Activated CD4-positive, alpha-beta T cell treated with anti-CD3 and anti-CD28 coated beads, Interleukin-2, amount 50 U/mL, for 1 hour (primary cell): ENCODE measurements around the gene KATNAL2.

Experiments
- DNase-seq: peaks from one replicate; pipeline ENCODE4 v3.0.0-alpha.2; 2020

Gene KATNAL2

GRCh38 chr18:47120428-47120827 is 203.0 kb downstream of the KATNAL2 start:
- DNase-seq, result no peak

GRCh38 chr18:47121146-47121545 is 203.7 kb downstream of the KATNAL2 start:
- no peak for DNase-seq

- DNase-seq, result no peak
Measured at GRCh38 chr18:47141289-47141688, 223.9 kb downstream of the KATNAL2 start.

DNA sequence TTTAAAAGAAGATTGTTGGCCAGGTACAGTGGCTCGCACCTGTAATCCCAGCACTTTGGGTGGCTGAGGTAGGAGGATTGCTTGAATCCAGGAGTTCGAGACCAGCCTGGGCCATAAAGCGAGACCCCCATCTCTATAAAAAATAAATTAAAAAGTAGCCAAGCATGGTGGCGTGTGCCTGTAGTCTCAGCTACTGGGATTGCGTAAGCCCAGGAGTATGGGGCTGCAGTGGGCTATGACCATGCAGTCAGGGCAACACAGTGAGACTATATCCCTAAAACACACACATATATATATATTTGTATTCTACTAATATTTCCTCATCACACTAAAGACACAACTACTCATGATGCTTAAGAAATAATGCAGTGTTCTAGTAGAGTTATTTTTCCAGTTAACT is 225.8 kb downstream of the KATNAL2 start:
- DNase-seq, result no peak

- DNase-seq, result no peak
Measured at GRCh38 chr18:47143899-47144485, 226.6 kb downstream of the KATNAL2 start.

DNA sequence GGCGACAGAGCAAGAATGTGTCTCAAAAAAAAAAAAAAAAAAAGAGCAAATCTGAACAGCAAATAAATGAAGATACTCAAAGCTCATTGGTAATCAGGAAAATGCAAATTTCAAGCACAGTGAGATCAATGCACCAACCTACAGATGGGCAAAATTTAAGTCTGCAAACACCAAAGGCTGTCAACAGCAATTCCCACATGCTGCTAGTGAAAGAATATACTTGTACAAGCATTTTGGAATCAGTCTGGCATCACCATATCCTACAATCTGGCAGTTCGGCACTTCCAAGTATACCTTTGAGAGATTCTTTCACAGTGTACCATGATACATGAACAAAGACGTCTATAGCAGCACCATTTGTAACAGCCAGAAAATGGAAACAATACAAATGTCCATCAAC is 228.8 kb downstream of the KATNAL2 start:
- DNase-seq, result no peak

DNA sequence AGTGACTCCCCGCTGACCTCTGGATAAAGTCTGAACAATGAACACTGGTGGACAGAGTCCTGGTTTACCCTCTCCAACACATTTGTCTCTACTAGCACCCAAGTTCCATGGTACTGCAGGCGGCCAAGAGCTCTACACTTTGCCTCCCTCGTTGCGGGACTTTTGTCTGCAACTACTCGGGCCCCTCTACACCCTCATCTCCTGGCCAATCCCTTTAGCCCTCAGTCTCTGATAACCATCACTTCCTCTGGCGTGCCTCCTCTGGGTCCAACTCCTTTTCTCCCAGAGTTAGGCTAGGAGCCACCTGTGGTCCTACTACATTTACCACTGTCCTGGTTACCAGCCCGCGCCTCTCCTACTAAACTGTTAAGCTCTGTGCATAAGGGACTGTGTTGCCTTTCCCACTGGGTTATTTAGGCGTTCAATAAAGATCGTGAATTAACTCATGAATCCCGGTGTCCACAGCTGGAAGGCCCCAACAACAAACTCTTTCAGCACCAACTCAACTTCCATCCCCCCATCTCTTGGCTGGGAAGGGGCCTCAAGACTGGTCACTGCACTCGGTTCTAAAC is 232.1 kb downstream of the KATNAL2 start:
- DNase-seq, result no peak

- peak; percentile 66 for DNase-seq
Measured at GRCh38 chr18:47150029-47150823, 232.8 kb downstream of the KATNAL2 start, which contains the start of gene HDHD2. Gene HDHD2 (minus strand): TSS chr18:47150500. CDS start chr18:47136439, 14,061 bp downstream.

- no peak for DNase-seq
Measured at GRCh38 chr18:47150824-47151366, 233.5 kb downstream of the KATNAL2 start.

GRCh38 chr18:47151439-47151838 is 234.0 kb downstream of the KATNAL2 start:
- no peak for DNase-seq
